HEK293 (cell line): ENCODE results near the gene PIGM.

ENCODE experiments used
- CTCF ChIA-PET: fragments of 350-600 bp; formaldehyde crosslinking; extraction: SDS; loops from one replicate; lab custom pipeline; 2021; ENCODE audit warnings: antibody characterized with exemption; lab: Yijun Ruan, JAX
- POLR2A ChIA-PET: fragments of 300-600 bp; formaldehyde crosslinking; extraction: SDS; loops from one replicate; lab custom pipeline; 2020; ENCODE audit warnings: antibody characterized with exemption, inconsistent platforms; lab: Yijun Ruan, JAX
- H3K27ac ChIP-seq: fragments of 200-500 bp; sonication (Bioruptor generic); 2 replicates; pipeline ENCODE4 v1.5.1; 2014; ENCODE audit warnings: low read depth, low read length, control low read depth, inconsistent platforms; ENCODE audit errors: extremely low read depth
- H3K36me3 ChIP-seq, 2 experiments: fragments of 200-500 bp in 1 of 2; sonication (Bioruptor generic) in 1 of 2; 1 replicate in 1 of 2; 2 replicates in 1 of 2; pipeline ENCODE4 v1.5.1; 2014 to 2017; ENCODE audit warnings: inconsistent platforms in 2 of 2, low read length in 2 of 2; ENCODE audit not compliant: control insufficient read depth in 2 of 2, insufficient read depth in 1 of 2
- H3K4me1 ChIP-seq: fragments of 200-500 bp; sonication (Bioruptor generic); 2 replicates; pipeline ENCODE4 v1.5.1; 2014; ENCODE audit warnings: mild to moderate bottlenecking, low read length, inconsistent platforms; ENCODE audit not compliant: control insufficient read depth, insufficient read depth
- H3K4me3 ChIP-seq: 2 replicates; pipeline ENCODE4 v1.5.1; 2011; ENCODE audit warnings: low read depth, mild to moderate bottlenecking, control low read depth, low read length, moderate library complexity
- H3K9me3 ChIP-seq: fragments of 200-500 bp; sonication (Bioruptor generic); 2 replicates; pipeline ENCODE4 v1.5.1; 2014; ENCODE audit warnings: low read depth, low read length, inconsistent platforms; ENCODE audit not compliant: control insufficient read depth, insufficient read depth
- BCL11A ChIP-seq: fragments of 450-650 bp; formaldehyde crosslinking; IDR thresholded peaks from 2 replicates; pipeline ENCODE4 v1.5.1; 2016; ENCODE audit warnings: low read depth, missing biosample characterization, missing genetic modification characterization
- KLF1 ChIP-seq: fragments of 450-650 bp; formaldehyde crosslinking; IDR thresholded peaks from 2 replicates; pipeline ENCODE4 v1.5.1; 2016; ENCODE audit warnings: missing biosample characterization, missing genetic modification characterization
- PRDM10 ChIP-seq: fragments of 450-650 bp; formaldehyde crosslinking; IDR thresholded peaks from 2 replicates; pipeline ENCODE4 v1.5.1; 2016; ENCODE audit warnings: missing biosample characterization, missing genetic modification characterization
- ZBTB6 ChIP-seq: fragments of 450-650 bp; formaldehyde crosslinking; IDR thresholded peaks from 2 replicates; pipeline ENCODE4 v1.5.1; 2017; ENCODE audit warnings: missing biosample characterization, missing genetic modification characterization
- ZNF112 ChIP-seq: fragments of 450-650 bp; formaldehyde crosslinking; IDR thresholded peaks from 2 replicates; pipeline ENCODE4 v1.5.0; 2017; ENCODE audit warnings: missing biosample characterization, missing genetic modification characterization
- ZNF2 ChIP-seq: fragments of 450-650 bp; formaldehyde crosslinking; IDR thresholded peaks from 2 replicates; pipeline ENCODE4 v1.5.1; 2016; ENCODE audit warnings: missing biosample characterization, missing genetic modification characterization
- ZNF221 ChIP-seq: fragments of 450-650 bp; formaldehyde crosslinking; IDR thresholded peaks from 2 replicates; pipeline ENCODE4 v1.5.1; 2017; ENCODE audit warnings: missing biosample characterization, missing genetic modification characterization, borderline replicate concordance
- ZNF292 ChIP-seq: fragments of 450-650 bp; formaldehyde crosslinking; IDR thresholded peaks from 2 replicates; pipeline ENCODE4 v1.5.1; 2016; ENCODE audit warnings: low read depth, missing biosample characterization, missing genetic modification characterization, borderline replicate concordance
- ZNF341 ChIP-seq: fragments of 450-650 bp; formaldehyde crosslinking; IDR thresholded peaks from 2 replicates; pipeline ENCODE4; 2016; ENCODE audit warnings: low read depth, missing biosample characterization, missing genetic modification characterization
- ZNF433 ChIP-seq: fragments of 450-650 bp; formaldehyde crosslinking; IDR thresholded peaks from 2 replicates; pipeline ENCODE4 v1.5.1; 2016; ENCODE audit warnings: missing biosample characterization, missing genetic modification characterization, low read depth
- ZNF48 ChIP-seq: fragments of 450-650 bp; formaldehyde crosslinking; IDR thresholded peaks from 2 replicates; pipeline ENCODE4 v1.5.1; 2016; ENCODE audit warnings: missing biosample characterization, missing genetic modification characterization
- ZNF510 ChIP-seq: fragments of 450-650 bp; formaldehyde crosslinking; IDR thresholded peaks from 2 replicates; pipeline ENCODE4 v1.5.1; 2018; ENCODE audit warnings: mild to moderate bottlenecking, missing genetic modification characterization, missing biosample characterization; ENCODE audit not compliant: insufficient replicate concordance
- ZNF518A ChIP-seq: fragments of 450-650 bp; formaldehyde crosslinking; conservative IDR thresholded peaks from 2 replicates; pipeline ENCODE4 v1.5.1; 2016; ENCODE audit warnings: low read depth, missing biosample characterization, missing genetic modification characterization
- ZNF843 ChIP-seq: fragments of 450-650 bp; formaldehyde crosslinking; IDR thresholded peaks from 2 replicates; pipeline ENCODE4 v1.5.1; 2016; ENCODE audit warnings: missing biosample characterization, missing genetic modification characterization
- ZSCAN18 ChIP-seq: fragments of 450-650 bp; formaldehyde crosslinking; IDR thresholded peaks from 2 replicates; pipeline ENCODE4 v1.5.1; 2016; ENCODE audit warnings: missing biosample characterization, missing genetic modification characterization

The PIGM gene

GRCh38 chr1:159982280-159982679, 49.5 kb downstream of the PIGM start (continued):
- no peak for TF ChIP-seq ZNF433 (tag by site-specific recombination)
- TF ChIP-seq PRDM10 (tag by site-specific recombination), result no peak
- no peak for TF ChIP-seq ZNF341 (tag by site-specific recombination)
- TF ChIP-seq ZNF843 (tag by site-specific recombination), result no peak

GRCh38 chr1:159981351-159982055, 50.3 kb downstream of the PIGM start:
- H3K4me3 ChIP-seq, result no peak overlapping the region
- H3K27ac ChIP-seq, result no peak overlapping the region
- CTCF ChIA-PET, result interaction anchor here (0.8 kb wide), 1 partner anchor 12 kb away, joined by 4 read pairs; no protein-coding TSS in a partner anchor
- TF ChIP-seq KLF1 (no peak), ZNF48 (no peak), ZSCAN18 (tag by site-specific recombination) (no peak), ZNF510 (tag by site-specific recombination) (no peak)
- POLR2A ChIA-PET, result no interaction called here
- no peaks in the 10 kb centered on the region for H3K9me3 ChIP-seq
- H3K4me1 ChIP-seq, result no peaks in the 10 kb centered on the region
- no peaks in the 10 kb centered on the region for H3K36me3 ChIP-seq

GRCh38 chr1:159980786-159981185, 51.0 kb downstream of the PIGM start:
- CTCF ChIA-PET, result interaction anchor here (0.8 kb wide), 1 partner anchor 13 kb away, joined by 4 read pairs; no protein-coding TSS in a partner anchor
- Histone ChIP-seq H3K4me1 (no peaks in the 10 kb centered on the region), H3K36me3 (no peaks in the 10 kb centered on the region), H3K27ac (no peak overlapping the region)
- POLR2A ChIA-PET, result no interaction called here
- no peak for TF ChIP-seq ZNF292 (tag by site-specific recombination)
- TF ChIP-seq ZNF518A (tag by site-specific recombination), result no peak
- TF ChIP-seq ZNF221, result no peak
- TF ChIP-seq BCL11A (tag by site-specific recombination), result no peak
- no peak for TF ChIP-seq ZNF2
- no peak for TF ChIP-seq ZNF112 (tag by site-specific recombination)
- no peak for TF ChIP-seq ZBTB6 (tag by site-specific recombination)
- TF ChIP-seq, all 188 proteins: peak for 0
- Histone ChIP-seq H3K4me3 (no peak overlapping the region), H3K9me3 (no peaks in the 10 kb centered on the region)
